ENCODE measurements around the gene TRIM17.

GRCh38 chr1:228378090-228378872, 38.4 kb downstream of the TRIM17 start:
- TF ChIP-seq CTCF (IDR thresholded peaks at IDR 0.05 in 4 of 5, conservative IDR thresholded peaks at IDR 0.05 in 1 of 5): peak; percentile 18 to 36 (median 26)
- no peak for TF ChIP-seq POLR2A (IDR thresholded peaks at IDR 0.05)
